Stimulated activated CD4-positive, alpha-beta T cell treated with anti-CD3 and anti-CD28 coated beads, Interleukin-2, amount 100 ng/mL, for 4 hours (primary cell): ENCODE results near the gene OR2S2.
A peak's percentile ranks its signal among the peaks of the same experiment; 100 is the strongest.
"Not testable (repeated sequence)": the region's sequence is repeated elsewhere in the genome, so short reads cannot be mapped to it uniquely, and the experiment has no call there.

Experiments
- DNase-seq: peaks from one replicate; pipeline ENCODE4 v3.0.0-alpha.2; 2020; ENCODE audit warnings: low read depth

OR2S2 gene

GRCh38 chr9:35933550-35934067, 24.3 kb downstream of the OR2S2 start:
- no peak for DNase-seq

GRCh38 chr9:35932735-35933134, 25.2 kb downstream of the OR2S2 start:
- DNase-seq = no peak

GRCh38 chr9:35930989-35931388, 27.0 kb downstream of the OR2S2 start:
- DNase-seq = no peak

- no peak for DNase-seq
Observed at GRCh38 chr9:35930521-35930920, 27.4 kb downstream of the OR2S2 start.

GRCh38 chr9:35929453-35929718, 28.6 kb downstream of the OR2S2 start:
- no peak for DNase-seq

- DNase-seq = no peak
Observed at GRCh38 chr9:35928591-35929452, 29.1 kb downstream of the OR2S2 start.

- DNase-seq = peak; percentile 50
Observed at GRCh38 chr9:35923927-35924763, 33.8 kb downstream of the OR2S2 start.

- DNase-seq = no peak
Observed at GRCh38 chr9:35923598-35923926, 34.4 kb downstream of the OR2S2 start.

GRCh38 chr9:35920051-35920620, 37.8 kb downstream of the OR2S2 start:
- no peak for DNase-seq

GRCh38 chr9:35919212-35920008, 38.5 kb downstream of the OR2S2 start:
- DNase-seq = no peak

- DNase-seq = no peak
Observed at GRCh38 chr9:35918780-35919179, 39.2 kb downstream of the OR2S2 start.

GRCh38 chr9:35917261-35917660, 40.7 kb downstream of the OR2S2 start:
- no peak for DNase-seq

GRCh38 chr9:35915681-35916294, 42.2 kb downstream of the OR2S2 start:
- no peak for DNase-seq

GRCh38 chr9:35914301-35914807, 43.6 kb downstream of the OR2S2 start:
- no peak for DNase-seq

GRCh38 chr9:35913429-35913828, 44.5 kb downstream of the OR2S2 start:
- not testable (repeated sequence) for DNase-seq

- no peak for DNase-seq
Observed at GRCh38 chr9:35912791-35913400, 45.1 kb downstream of the OR2S2 start.

GRCh38 chr9:35911690-35912089, 46.3 kb downstream of the OR2S2 start:
- no peak for DNase-seq

- peak; percentile 16 for DNase-seq
Observed at GRCh38 chr9:35910613-35911359, 47.2 kb downstream of the OR2S2 start.

- no peak for DNase-seq
Observed at GRCh38 chr9:35909687-35910612, 48.0 kb downstream of the OR2S2 start.
